PC-9 (cell line): ENCODE results near the gene THADA. TPM values are rescaled to one million over a fixed set of nuclear protein-coding genes. Genes with fewer than 3 reads are reported as not detected.

Experiments
- BruUV-seq: library from RNA; stranded (reverse); fragments of 400-500 nt; replicated peaks from 2 replicates; lab custom pipeline; 2021; lab: Mats Ljungman, UMichigan
- CTCF ChIA-PET: fragments of 300-600 bp; sonication (Branson Sonifier 250); formaldehyde crosslinking; loops from one replicate; lab custom pipeline; 2022; ENCODE audit warnings: antibody characterized with exemption; lab: Charles Lee
- POLR2A ChIA-PET: fragments of 300-600 bp; sonication (Branson Sonifier 250); formaldehyde crosslinking; loops from one replicate; lab custom pipeline; 2022; ENCODE audit warnings: antibody characterized with exemption; ENCODE audit not compliant: unreplicated experiment; lab: Charles Lee
- DNase-seq, 2 experiments: peaks; one replicate each; pipeline versions ENCODE4 v3.0.0 to v3.0.0-alpha.2; 2015 to 2022; ENCODE audit warnings: mixed read lengths in 1 of 2
- H2AFZ ChIP-seq: fragments of 200-600 bp; sonication (generic); 2 replicates; pipeline ENCODE4 v1.8.1; 2017; ENCODE audit warnings: antibody characterized with exemption
- H3F3A ChIP-seq: fragments of 200-600 bp; sonication (generic); 2 replicates; pipeline ENCODE4 v1.8.1; 2017; ENCODE audit warnings: antibody characterized with exemption, mild to moderate bottlenecking, low read depth; ENCODE audit not compliant: insufficient read depth
- H3K27ac ChIP-seq: fragments of 200-600 bp; sonication (generic); 2 replicates; pipeline ENCODE4 v1.6.1; 2016; ENCODE audit warnings: mixed run types
- H3K27me3 ChIP-seq: fragments of 200-600 bp; sonication (generic); 2 replicates; pipeline ENCODE4 v1.6.1; 2016; ENCODE audit warnings: low read depth, mixed run types; ENCODE audit not compliant: insufficient read depth
- H3K36me3 ChIP-seq: fragments of 200-600 bp; sonication (generic); 2 replicates; pipeline ENCODE4 v1.6.1; 2016; ENCODE audit warnings: low read depth, mixed run types
- H3K4me1 ChIP-seq: fragments of 200-600 bp; sonication (generic); replicated peaks from 2 replicates; pipeline ENCODE4 v1.6.1; 2016; ENCODE audit warnings: mixed run types; ENCODE audit not compliant: insufficient read depth
- H3K4me2 ChIP-seq: fragments of 200-600 bp; sonication (generic); 2 replicates; pipeline ENCODE4 v1.6.1; 2017; ENCODE audit warnings: mixed run types
- H3K4me3 ChIP-seq: fragments of 200-600 bp; sonication (generic); 2 replicates; pipeline ENCODE4 v1.6.1; 2016; ENCODE audit warnings: mixed run types
- H3K79me2 ChIP-seq: fragments of 200-600 bp; sonication (generic); 2 replicates; pipeline ENCODE4 v1.6.1; 2017; ENCODE audit warnings: low read depth, mixed run types
- H3K9me2 ChIP-seq: fragments of 200-600 bp; sonication (generic); 2 replicates; pipeline ENCODE4 v1.8.1; 2017; ENCODE audit warnings: mild to moderate bottlenecking; ENCODE audit not compliant: insufficient read depth
- H3K9me3 ChIP-seq: fragments of 200-600 bp; sonication (generic); 2 replicates; pipeline ENCODE4 v1.8.1; 2016; ENCODE audit warnings: low read depth; ENCODE audit not compliant: insufficient read depth
- H4K20me1 ChIP-seq: fragments of 200-600 bp; sonication (generic); 2 replicates; pipeline ENCODE4 v1.8.1; 2017; ENCODE audit not compliant: insufficient read depth
- CTCF ChIP-seq: fragments of 200-600 bp; sonication (generic); conservative IDR thresholded peaks from 2 replicates; pipeline ENCODE4 v1.6.1; 2017; ENCODE audit warnings: mixed run types, antibody characterized with exemption, mild to moderate bottlenecking, moderate library complexity
- EZH2 ChIP-seq: fragments of 200-600 bp; sonication (generic); IDR thresholded peaks from 2 replicates; pipeline ENCODE4 v1.8.0; 2017; ENCODE audit warnings: antibody characterized with exemption, low read depth
- intact Hi-C: fragments of 100-400 bp; cut with micrococcal nuclease; formaldehyde crosslinking; loops from one replicate; pipeline ENCODE4 v1.10.0; 2022; ENCODE audit not compliant: unreplicated experiment
- total RNA-seq: library from RNA; stranded (reverse); gene quantifications from 2 replicates; pipeline ENCODE4 v1.2.3, GENCODE V29; 2021

The THADA gene
- total RNA-seq, 1 experiment from 2014 or later = 28.1 TPM

GRCh38 chr2:43246641-43247040, 349.2 kb downstream of the THADA start:
- Histone ChIP-seq H3K4me3 (no peak overlapping the region), H3K4me2 (no peak overlapping the region), H4K20me1 (no peaks in the 10 kb centered on the region), H3K27ac (no peak overlapping the region), H3K9me2 (no peaks in the 10 kb centered on the region), H3F3A (0 out of 2 replicates have a peak, but pooled peaks cover 11% of the 10 kb centered on the region), H3K27me3 (no peaks in the 10 kb centered on the region), H3K79me2 (no peaks in the 10 kb centered on the region), H3K36me3 (no peaks in the 10 kb centered on the region; the same call in 1 of the 2 replicates), H2AFZ (no peak overlapping the region), H3K4me1 (no peaks in the 10 kb centered on the region), H3K9me3 (no peaks in the 10 kb centered on the region)
- POLR2A ChIA-PET = no interaction called here
- no peak for DNase-seq
- TF ChIP-seq EZH2 = no peak
- no peak for TF ChIP-seq CTCF
- no TSS peak for BruUV-seq
- CTCF ChIA-PET = no interaction called here
- intact Hi-C loops = no loop called here

GRCh38 chr2:43241558-43241957, 354.3 kb downstream of the THADA start:
- Histone ChIP-seq H3K27me3 (no peaks in the 10 kb centered on the region), H4K20me1 (no peaks in the 10 kb centered on the region), H3K4me2 (no peak overlapping the region), H3K79me2 (no peaks in the 10 kb centered on the region), H3K9me3 (no peaks in the 10 kb centered on the region), H3K9me2 (no peaks in the 10 kb centered on the region), H2AFZ (no peak overlapping the region), H3K4me1 (no peaks in the 10 kb centered on the region), H3K36me3 (no peaks in the 10 kb centered on the region; the same call in 1 of the 2 replicates), H3K27ac (no peak overlapping the region), H3K4me3 (no peak overlapping the region), H3F3A (0 out of 2 replicates have a peak, but pooled peaks cover 4% of the 10 kb centered on the region)
- DNase-seq = no peak
- ChIA-PET POLR2A (no interaction called here), CTCF (no interaction called here)
- BruUV-seq = no TSS peak
- no peak for TF ChIP-seq EZH2
- TF ChIP-seq CTCF = no peak
- intact Hi-C loops = no loop called here

- Histone ChIP-seq H2AFZ (no peak overlapping the region), H3K27ac (no peak overlapping the region), H3F3A (0 out of 2 replicates have a peak, but pooled peaks cover 4% of the 10 kb centered on the region), H3K4me2 (no peak overlapping the region), H4K20me1 (no peaks in the 10 kb centered on the region), H3K4me1 (no peaks in the 10 kb centered on the region), H3K9me2 (no peaks in the 10 kb centered on the region), H3K79me2 (no peaks in the 10 kb centered on the region), H3K4me3 (no peak overlapping the region), H3K36me3 (no peaks in the 10 kb centered on the region), H3K9me3 (no peaks in the 10 kb centered on the region), H3K27me3 (no peaks in the 10 kb centered on the region)
- BruUV-seq = no TSS peak
- ChIA-PET CTCF (interaction anchor here (0.7 kb wide), 1 partner anchor 231 kb away, joined by 3 read pairs; no protein-coding TSS in a partner anchor), POLR2A (interaction anchor here (0.5 kb wide), 1 partner anchor 154 kb away, joined by 5 read pairs; no protein-coding TSS in a partner anchor)
- intact Hi-C loops = no loop called here
- TF ChIP-seq CTCF (no peak), EZH2 (no peak)
- no peak for DNase-seq
Observed at GRCh38 chr2:43240766-43241150, 355.1 kb downstream of the THADA start.
